Cardiac muscle cell (in vitro differentiated cells and primary cell): Measurements from ENCODE around the gene TDRD12. TPM values are rescaled to one million over a fixed set of nuclear protein-coding genes. Genes with fewer than 3 reads are reported as not detected.

ENCODE experiments used
- DNase-seq, 2 donors: peaks; one replicate each; pipeline versions ENCODE4 v3.0.0 to v3.0.0-alpha.2; 2010 to 2017; ENCODE audit warnings: low read depth in 1 of 2, low spot score in 1 of 2
- H3K27ac ChIP-seq: fragments of 200-600 bp; sonication (generic); 2 replicates; pipeline ENCODE4 v1.5.1; 2016
- H3K27me3 ChIP-seq: fragments of 200-600 bp; sonication (generic); 2 replicates; pipeline ENCODE4 v1.6.0; 2016; ENCODE audit warnings: control low read depth
- H3K36me3 ChIP-seq: fragments of 200-600 bp; sonication (generic); 2 replicates; pipeline ENCODE4 v1.5.1; 2016; ENCODE audit warnings: control low read depth
- H3K4me1 ChIP-seq: fragments of 200-600 bp; sonication (generic); 2 replicates; pipeline ENCODE4 v1.8.1; 2017; ENCODE audit warnings: low read depth, mild to moderate bottlenecking, mixed run types
- H3K4me3 ChIP-seq: fragments of 200-600 bp; sonication (generic); 2 replicates; pipeline ENCODE4 v1.5.1; 2016; ENCODE audit warnings: mild to moderate bottlenecking
- H3K9me3 ChIP-seq: fragments of 200-600 bp; sonication (generic); 2 replicates; pipeline ENCODE4 v1.5.1; 2017; ENCODE audit warnings: low read depth, mild to moderate bottlenecking, control low read depth
- CTCF ChIP-seq: IDR thresholded peaks from 2 replicates; pipeline ENCODE4 v1.5.1; 2012; ENCODE audit warnings: low read depth, mild to moderate bottlenecking, low read length
- polyA plus RNA-seq: library from polyadenylated mRNA; unstranded; fragments of >200 nt; fragmentation: Nextera tagmentation; extraction: Ambion mirVana; gene quantifications from 2 replicates; pipeline ENCODE4 v1.2.1, GENCODE V29; 2016
- total RNA-seq: library from RNA; depleted of rRNA; stranded (reverse); fragments of >200 nt; gene quantifications from 2 replicates; pipeline ENCODE4 v1.2.3, GENCODE V29; 2016

TDRD12 gene
- total and polyA plus RNA-seq, 2 experiments from 2014 or later, result 0.03 to 0.10 TPM

GRCh38 chr19:32813862-32814425 lies 94.4 kb downstream of the TDRD12 start:
- no peak for DNase-seq

GRCh38 chr19:32814624-32815023 lies 95.1 kb downstream of the TDRD12 start:
- Histone ChIP-seq H3K9me3 (no peaks in the 10 kb centered on the region), H3K27ac (no peak overlapping the region), H3K27me3 (no peaks in the 10 kb centered on the region), H3K4me1 (no peaks in the 10 kb centered on the region), H3K4me3 (no peak overlapping the region), H3K36me3 (no peaks in the 10 kb centered on the region)
- no peak for DNase-seq
- no peak for TF ChIP-seq CTCF

More at GRCh38 chr19:32813862-32814425, 94.4 kb downstream of the TDRD12 start:
- no peak for TF ChIP-seq CTCF
- H3K9me3 ChIP-seq, result no peaks in the 10 kb centered on the region
- H3K4me3 ChIP-seq, result no peak overlapping the region
- no peaks in the 10 kb centered on the region for H3K4me1 ChIP-seq
- no peak overlapping the region for H3K27ac ChIP-seq
- no peaks in the 10 kb centered on the region for H3K27me3 ChIP-seq
- H3K36me3 ChIP-seq, result no peaks in the 10 kb centered on the region

GRCh38 chr19:32816555-32817099 lies 97.1 kb downstream of the TDRD12 start:
- no peaks in the 10 kb centered on the region for H3K27me3 ChIP-seq
- H3K36me3 ChIP-seq, result no peaks in the 10 kb centered on the region
- DNase-seq, result no peak
- H3K9me3 ChIP-seq, result no peaks in the 10 kb centered on the region
- TF ChIP-seq CTCF, result no peak
- no peak overlapping the region for H3K27ac ChIP-seq
- H3K4me3 ChIP-seq, result no peak overlapping the region
- H3K4me1 ChIP-seq, result no peaks in the 10 kb centered on the region

- no peak for TF ChIP-seq CTCF
- Histone ChIP-seq H3K4me3 (no peak overlapping the region), H3K9me3 (no peaks in the 10 kb centered on the region), H3K27me3 (no peaks in the 10 kb centered on the region), H3K36me3 (no peaks in the 10 kb centered on the region), H3K4me1 (no peaks in the 10 kb centered on the region), H3K27ac (no peak overlapping the region)
- DNase-seq, result no peak
Observed at GRCh38 chr19:32817569-32818476, 98.3 kb downstream of the TDRD12 start.

GRCh38 chr19:32818536-32818935 lies 99.0 kb downstream of the TDRD12 start:
- DNase-seq, result no peak
- H3K36me3 ChIP-seq, result no peaks in the 10 kb centered on the region
- no peak overlapping the region for H3K27ac ChIP-seq
- H3K9me3 ChIP-seq, result no peaks in the 10 kb centered on the region
- TF ChIP-seq CTCF, result no peak
- H3K27me3 ChIP-seq, result no peaks in the 10 kb centered on the region
- no peak overlapping the region for H3K4me3 ChIP-seq
- H3K4me1 ChIP-seq, result no peaks in the 10 kb centered on the region
